ENCODE results near the gene PTPRT. TPM values are rescaled to one million over a fixed set of nuclear protein-coding genes. Genes with fewer than 3 reads are reported as not detected.

PTPRT gene
- polyA plus RNA-seq, 1 donor: 0.78 TPM

GRCh38 chr20:42380287-42380686 is 809.4 kb downstream of the PTPRT start:
- WGBS (ENCODE audit: insufficient coverage, low lambda C conversion rate): no CpG with 5 or more reads among the region's 4 CpGs
- Histone ChIP-seq H3K36me3 (ENCODE audit: control insufficient read depth, insufficient read depth, low read length) (no peaks in the 10 kb centered on the region), H3K9me3 (ENCODE audit: control insufficient read depth, low read depth, low read length) (no peaks in the 10 kb centered on the region), H3K27me3 (ENCODE audit: control insufficient read depth, insufficient read depth, low read length) (no peaks in the 10 kb centered on the region), H3K4me1 (ENCODE audit: control insufficient read depth, insufficient read depth, low read length) (no peaks in the 10 kb centered on the region), H3K27ac (ENCODE audit: low read length) (no peak overlapping the region), H3K4me3 (ENCODE audit: low read length) (no peak overlapping the region)
- no peak for DNase-seq

GRCh38 chr20:42379385-42379784 is 810.3 kb downstream of the PTPRT start:
- no peak overlapping the region for H3K27ac ChIP-seq (ENCODE audit: low read length)
- H3K4me1 ChIP-seq (ENCODE audit: control insufficient read depth, insufficient read depth, low read length): no peaks in the 10 kb centered on the region
- no peak for DNase-seq
- no CpG with 5 or more reads among the region's 4 CpGs for WGBS (ENCODE audit: insufficient coverage, low lambda C conversion rate)
- no peaks in the 10 kb centered on the region for H3K9me3 ChIP-seq (ENCODE audit: control insufficient read depth, low read depth, low read length)
- no peak overlapping the region for H3K4me3 ChIP-seq (ENCODE audit: low read length)
- H3K27me3 ChIP-seq (ENCODE audit: control insufficient read depth, insufficient read depth, low read length): no peaks in the 10 kb centered on the region
- H3K36me3 ChIP-seq (ENCODE audit: control insufficient read depth, insufficient read depth, low read length): no peaks in the 10 kb centered on the region

- no peaks in the 10 kb centered on the region for H3K27me3 ChIP-seq (ENCODE audit: control insufficient read depth, insufficient read depth, low read length)
- no peak overlapping the region for H3K4me3 ChIP-seq (ENCODE audit: low read length)
- WGBS (ENCODE audit: insufficient coverage, low lambda C conversion rate): 43% methylated on average over 2 of the region's 3 CpGs
- H3K36me3 ChIP-seq (ENCODE audit: control insufficient read depth, insufficient read depth, low read length): no peaks in the 10 kb centered on the region
- DNase-seq: no peak
- no peaks in the 10 kb centered on the region for H3K4me1 ChIP-seq (ENCODE audit: control insufficient read depth, insufficient read depth, low read length)
- H3K27ac ChIP-seq (ENCODE audit: low read length): no peak overlapping the region
- no peaks in the 10 kb centered on the region for H3K9me3 ChIP-seq (ENCODE audit: control insufficient read depth, low read depth, low read length)
These were observed 810.9 kb downstream of the PTPRT start for GRCh38 chr20:42378826-42379225.

GRCh38 chr20:42376131-42376530 is 813.6 kb downstream of the PTPRT start:
- no peaks in the 10 kb centered on the region for H3K4me1 ChIP-seq (ENCODE audit: control insufficient read depth, insufficient read depth, low read length)
- H3K4me3 ChIP-seq (ENCODE audit: low read length): no peak overlapping the region
- no peaks in the 10 kb centered on the region for H3K9me3 ChIP-seq (ENCODE audit: control insufficient read depth, low read depth, low read length)
- whole genome bisulfite sequencing (ENCODE audit: insufficient coverage, low lambda C conversion rate): 95% methylated on average over 4 of the region's 6 CpGs
- DNase-seq: no peak
- H3K36me3 ChIP-seq (ENCODE audit: control insufficient read depth, insufficient read depth, low read length): no peaks in the 10 kb centered on the region
- no peaks in the 10 kb centered on the region for H3K27me3 ChIP-seq (ENCODE audit: control insufficient read depth, insufficient read depth, low read length)
- H3K27ac ChIP-seq (ENCODE audit: low read length): no peak overlapping the region

DNA sequence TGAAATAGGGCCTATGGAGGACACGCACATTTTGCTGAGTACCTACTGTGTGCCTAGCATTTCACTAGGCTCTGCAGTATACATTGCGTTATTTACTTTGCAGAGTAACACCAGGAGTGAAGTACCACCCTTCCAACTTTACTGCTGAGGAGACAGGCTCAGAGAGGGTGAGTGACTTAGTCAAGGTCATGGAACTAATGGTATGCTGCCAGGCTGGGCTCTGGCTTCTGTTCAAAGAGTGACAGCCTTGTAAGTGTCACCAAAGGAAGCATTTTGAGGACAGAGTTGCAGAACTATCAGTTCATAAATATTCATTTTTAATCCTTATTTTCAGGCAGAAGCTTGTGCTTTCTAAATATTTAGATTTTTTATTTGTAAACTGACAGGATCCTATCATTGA is 816.7 kb downstream of the PTPRT start:
- no peaks in the 10 kb centered on the region for H3K27me3 ChIP-seq (ENCODE audit: control insufficient read depth, insufficient read depth, low read length)
- no peak overlapping the region for H3K27ac ChIP-seq (ENCODE audit: low read length)
- WGBS (ENCODE audit: insufficient coverage, low lambda C conversion rate): no CpG with 5 or more reads among the region's 2 CpGs
- DNase-seq: no peak
- no peaks in the 10 kb centered on the region for H3K9me3 ChIP-seq (ENCODE audit: control insufficient read depth, low read depth, low read length)
- H3K4me1 ChIP-seq (ENCODE audit: control insufficient read depth, insufficient read depth, low read length): no peaks in the 10 kb centered on the region
- no peaks in the 10 kb centered on the region for H3K36me3 ChIP-seq (ENCODE audit: control insufficient read depth, insufficient read depth, low read length)
- no peak overlapping the region for H3K4me3 ChIP-seq (ENCODE audit: low read length)

DNA sequence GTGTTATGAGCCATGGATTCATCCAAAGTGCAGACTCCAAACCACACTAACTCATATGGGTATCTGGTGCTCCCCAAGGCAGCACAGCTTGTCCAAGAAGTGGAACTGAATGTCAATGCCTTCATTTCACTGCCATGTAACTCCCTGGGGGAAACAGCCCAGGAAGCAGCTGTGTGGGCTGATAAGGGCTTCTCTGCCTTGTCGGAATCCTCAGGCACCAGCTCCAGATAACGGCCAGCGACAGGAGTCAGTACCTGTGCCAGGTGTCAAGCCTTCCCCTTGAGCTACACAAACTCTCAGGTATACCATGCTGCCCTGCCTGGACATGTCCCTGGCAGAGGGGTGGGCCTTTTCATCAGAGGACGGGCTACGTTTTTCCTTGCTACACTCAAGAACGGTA is 819.6 kb downstream of the PTPRT start:
- H3K27me3 ChIP-seq (ENCODE audit: control insufficient read depth, insufficient read depth, low read length): no peaks in the 10 kb centered on the region
- WGBS (ENCODE audit: insufficient coverage, low lambda C conversion rate): no CpG with 5 or more reads among the region's 6 CpGs
- no peaks in the 10 kb centered on the region for H3K36me3 ChIP-seq (ENCODE audit: control insufficient read depth, insufficient read depth, low read length)
- no peaks in the 10 kb centered on the region for H3K9me3 ChIP-seq (ENCODE audit: control insufficient read depth, low read depth, low read length)
- no peaks in the 10 kb centered on the region for H3K4me1 ChIP-seq (ENCODE audit: control insufficient read depth, insufficient read depth, low read length)
- no peak overlapping the region for H3K27ac ChIP-seq (ENCODE audit: low read length)
- H3K4me3 ChIP-seq (ENCODE audit: low read length): no peak overlapping the region
- no peak for DNase-seq

DNA sequence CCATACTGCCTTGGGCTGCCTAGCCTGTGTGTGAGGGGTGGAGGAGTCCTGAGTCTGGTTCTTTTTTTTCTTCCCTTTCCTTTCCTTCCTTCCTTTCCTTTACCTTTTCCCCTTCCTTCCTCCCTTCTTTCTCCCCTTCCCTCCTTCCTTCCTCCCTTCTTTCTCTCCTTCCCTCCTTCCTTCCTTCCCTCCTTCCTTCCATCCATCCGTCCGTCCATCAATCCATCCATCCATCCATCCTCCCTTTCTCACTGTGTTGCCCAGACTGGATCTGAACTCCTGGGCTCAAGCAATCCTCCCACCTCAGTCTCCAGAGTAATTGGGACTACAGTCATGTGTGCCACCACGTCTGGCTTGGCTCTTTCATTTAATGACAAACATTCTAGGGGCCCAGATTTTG is 820.8 kb downstream of the PTPRT start:
- no peak for DNase-seq
- Histone ChIP-seq H3K4me1 (ENCODE audit: control insufficient read depth, insufficient read depth, low read length) (no peaks in the 10 kb centered on the region), H3K36me3 (ENCODE audit: control insufficient read depth, insufficient read depth, low read length) (no peaks in the 10 kb centered on the region), H3K27me3 (ENCODE audit: control insufficient read depth, insufficient read depth, low read length) (no peaks in the 10 kb centered on the region), H3K4me3 (ENCODE audit: low read length) (no peak overlapping the region), H3K27ac (ENCODE audit: low read length) (no peak overlapping the region), H3K9me3 (ENCODE audit: control insufficient read depth, low read depth, low read length) (no peaks in the 10 kb centered on the region)
- WGBS (ENCODE audit: insufficient coverage, low lambda C conversion rate): 100% methylated on average over 1 of the region's 3 CpGs

DNA sequence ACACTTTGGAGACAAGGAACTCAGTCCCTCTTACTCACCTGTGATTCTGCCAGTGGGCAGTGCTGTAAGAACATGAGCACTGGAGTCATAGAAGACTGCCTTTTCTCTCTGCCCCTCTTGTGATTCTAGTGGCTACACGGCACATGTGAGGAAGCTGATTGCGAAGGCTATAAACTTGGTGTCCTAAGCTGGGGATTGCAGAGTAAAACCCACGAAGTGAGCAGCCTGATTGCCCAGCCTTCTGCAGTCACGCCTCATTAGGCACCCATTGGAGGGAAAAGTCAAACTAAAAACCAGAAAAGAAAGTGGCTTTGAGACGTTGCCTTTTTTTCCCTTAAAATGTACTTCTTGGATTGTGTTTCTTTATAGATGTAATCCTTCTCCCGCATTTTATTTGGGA is 823.1 kb downstream of the PTPRT start:
- Histone ChIP-seq H3K27ac (ENCODE audit: low read length) (no peak overlapping the region), H3K9me3 (ENCODE audit: control insufficient read depth, low read depth, low read length) (no peaks in the 10 kb centered on the region), H3K36me3 (ENCODE audit: control insufficient read depth, insufficient read depth, low read length) (no peaks in the 10 kb centered on the region), H3K4me1 (ENCODE audit: control insufficient read depth, insufficient read depth, low read length) (no peaks in the 10 kb centered on the region), H3K4me3 (ENCODE audit: low read length) (no peak overlapping the region), H3K27me3 (ENCODE audit: control insufficient read depth, insufficient read depth, low read length) (no peaks in the 10 kb centered on the region)
- no peak for DNase-seq
- WGBS (ENCODE audit: insufficient coverage, low lambda C conversion rate): 42% methylated on average over 3 of the region's 6 CpGs

GRCh38 chr20:42364446-42364845 is 825.3 kb downstream of the PTPRT start:
- Histone ChIP-seq H3K9me3 (ENCODE audit: control insufficient read depth, low read depth, low read length) (no peaks in the 10 kb centered on the region), H3K27me3 (ENCODE audit: control insufficient read depth, insufficient read depth, low read length) (no peaks in the 10 kb centered on the region), H3K4me1 (ENCODE audit: control insufficient read depth, insufficient read depth, low read length) (no peaks in the 10 kb centered on the region), H3K4me3 (ENCODE audit: low read length) (no peak overlapping the region), H3K36me3 (ENCODE audit: control insufficient read depth, insufficient read depth, low read length) (no peaks in the 10 kb centered on the region), H3K27ac (ENCODE audit: low read length) (no peak overlapping the region)
- WGBS (ENCODE audit: insufficient coverage, low lambda C conversion rate): no CpG with 5 or more reads among the region's 2 CpGs
- no peak for DNase-seq

GRCh38 chr20:42361402-42361970 is 828.2 kb downstream of the PTPRT start:
- Histone ChIP-seq H3K4me1 (ENCODE audit: control insufficient read depth, insufficient read depth, low read length) (no peaks in the 10 kb centered on the region), H3K4me3 (ENCODE audit: low read length) (no peak overlapping the region), H3K27me3 (ENCODE audit: control insufficient read depth, insufficient read depth, low read length) (no peaks in the 10 kb centered on the region), H3K36me3 (ENCODE audit: control insufficient read depth, insufficient read depth, low read length) (no peaks in the 10 kb centered on the region), H3K27ac (ENCODE audit: low read length) (no peak overlapping the region), H3K9me3 (ENCODE audit: control insufficient read depth, low read depth, low read length) (no peaks in the 10 kb centered on the region)
- WGBS (ENCODE audit: insufficient coverage, low lambda C conversion rate): 67% methylated on average over 1 of the region's 6 CpGs
- no peak for DNase-seq

GRCh38 chr20:42360621-42361020 is 829.1 kb downstream of the PTPRT start:
- no CpG with 5 or more reads among the region's 1 CpG for WGBS (ENCODE audit: insufficient coverage, low lambda C conversion rate)

More at GRCh38 chr20:42360621-42361020, 829.1 kb downstream of the PTPRT start:
- Histone ChIP-seq H3K36me3 (ENCODE audit: control insufficient read depth, insufficient read depth, low read length) (no peaks in the 10 kb centered on the region), H3K4me1 (ENCODE audit: control insufficient read depth, insufficient read depth, low read length) (no peaks in the 10 kb centered on the region), H3K9me3 (ENCODE audit: control insufficient read depth, low read depth, low read length) (no peaks in the 10 kb centered on the region), H3K27me3 (ENCODE audit: control insufficient read depth, insufficient read depth, low read length) (no peaks in the 10 kb centered on the region), H3K27ac (ENCODE audit: low read length) (no peak overlapping the region), H3K4me3 (ENCODE audit: low read length) (no peak overlapping the region)
- no peak for DNase-seq
